Epithelial cell of prostate (primary cell): ENCODE measurements around the gene CALML5.

Source experiments
- DNase-seq: peaks from one replicate; pipeline ENCODE4 v3.0.0-alpha.2; 2011; ENCODE audit warnings: low read depth, low spot score
- H3K27ac ChIP-seq: fragments of 450-650 bp; 2 replicates; pipeline ENCODE4 v1.5.1; 2017; ENCODE audit warnings: mild to moderate bottlenecking

CALML5 gene

GRCh38 chr10:5468262-5469106 lies 30.9 kb downstream of the CALML5 start:
- peak overlapping the region; percentile 79 for H3K27ac ChIP-seq
- no peak for DNase-seq

- no peak for DNase-seq
Measured at GRCh38 chr10:5467634-5468255, 31.6 kb downstream of the CALML5 start.

GRCh38 chr10:5467207-5467535 lies 32.2 kb downstream of the CALML5 start:
- H3K27ac ChIP-seq, result peak overlapping the region; percentile 79
- DNase-seq, result no peak

More at GRCh38 chr10:5467634-5468255, 31.6 kb downstream of the CALML5 start:
- H3K27ac ChIP-seq, result peak overlapping the region; percentile 79

- DNase-seq, result peak; percentile 93
- peak overlapping the region; percentile 79 for H3K27ac ChIP-seq
Measured at GRCh38 chr10:5466451-5467206, 32.7 kb downstream of the CALML5 start.

- DNase-seq, result no peak
- H3K27ac ChIP-seq, result peak overlapping the region; percentile 79
Measured at GRCh38 chr10:5465976-5466450, 33.4 kb downstream of the CALML5 start.

GRCh38 chr10:5464546-5464945 lies 34.8 kb downstream of the CALML5 start:
- no peak overlapping the region for H3K27ac ChIP-seq
- no peak for DNase-seq

GRCh38 chr10:5462841-5463293 lies 36.5 kb downstream of the CALML5 start:
- DNase-seq, result no peak
- H3K27ac ChIP-seq, result peak overlapping the region; percentile 84

GRCh38 chr10:5461914-5462840 lies 37.2 kb downstream of the CALML5 start:
- DNase-seq, result no peak
- H3K27ac ChIP-seq, result peak overlapping the region; percentile 84

GRCh38 chr10:5461203-5461588 lies 38.2 kb downstream of the CALML5 start:
- DNase-seq, result no peak
- peak overlapping the region; percentile 84 for H3K27ac ChIP-seq

GRCh38 chr10:5460468-5461202 lies 38.7 kb downstream of the CALML5 start:
- DNase-seq, result no peak
- H3K27ac ChIP-seq, result peak overlapping the region; percentile 84

GRCh38 chr10:5458949-5459747 lies 40.2 kb downstream of the CALML5 start:
- DNase-seq, result no peak
- peak overlapping the region; percentile 84 for H3K27ac ChIP-seq

GRCh38 chr10:5458425-5458824 lies 40.9 kb downstream of the CALML5 start:
- no peak for DNase-seq
- peak overlapping the region; percentile 84 for H3K27ac ChIP-seq

GRCh38 chr10:5457741-5458140 lies 41.6 kb downstream of the CALML5 start:
- H3K27ac ChIP-seq, result peak overlapping the region; percentile 84
- DNase-seq, result no peak

GRCh38 chr10:5456563-5456962 lies 42.8 kb downstream of the CALML5 start:
- no peak for DNase-seq
- H3K27ac ChIP-seq, result peak overlapping the region; percentile 84

- DNase-seq, result no peak
- H3K27ac ChIP-seq, result peak overlapping the region; percentile 84
Measured at GRCh38 chr10:5453749-5454489, 45.5 kb downstream of the CALML5 start.

- DNase-seq, result no peak
- peak overlapping the region; percentile 84 for H3K27ac ChIP-seq
Measured at GRCh38 chr10:5450605-5451384, 48.6 kb downstream of the CALML5 start.

- H3K27ac ChIP-seq, result peak overlapping the region; percentile 84
- no peak for DNase-seq
Measured at GRCh38 chr10:5449823-5450222, 49.5 kb downstream of the CALML5 start.
